ENCODE results near the gene SCGB2A2. TPM values are rescaled to one million over a fixed set of nuclear protein-coding genes. Genes with fewer than 3 reads are reported as not detected.

The SCGB2A2 gene
- polyA plus RNA-seq (2013, experiment 1 of 2; ENCODE audit: insufficient read length) = not detected
- polyA plus RNA-seq (2013, experiment 2 of 2; ENCODE audit: insufficient read length) = not detected

DNA sequence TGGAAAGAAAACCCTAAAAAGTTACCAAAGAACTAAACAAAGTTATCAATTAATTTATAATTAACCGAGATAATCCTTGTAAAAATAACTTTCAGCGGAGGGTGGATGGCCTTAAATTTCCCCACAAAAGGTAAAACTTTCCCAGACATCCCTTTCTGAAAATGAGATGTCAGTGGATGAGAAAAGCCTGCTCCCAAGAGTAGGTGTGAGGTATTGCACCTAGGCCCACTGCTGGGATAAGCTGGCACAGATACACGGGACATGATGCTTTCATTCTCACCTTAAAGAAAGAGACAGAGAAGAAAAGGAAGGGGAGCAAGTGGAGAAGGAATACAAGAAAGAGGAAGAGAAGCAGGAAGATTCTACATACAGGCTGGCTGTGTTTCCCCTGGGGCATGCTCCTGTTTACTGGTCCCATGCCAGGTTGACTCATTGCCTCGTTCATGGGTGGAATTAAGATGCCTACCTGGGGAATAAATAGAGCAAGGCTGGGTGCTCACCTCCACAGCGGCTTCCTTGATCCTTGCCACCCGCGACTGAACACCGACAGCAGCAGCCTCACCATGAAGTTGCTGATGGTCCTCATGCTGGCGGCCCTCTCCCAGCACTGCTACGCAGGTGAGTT, at the start of gene SCGB2A2:
Gene SCGB2A2, plus strand, starts transcription at position 505 of the 625 bp plus-strand sequence. Its CDS starts 59 bp downstream, at position 564.
- no peak for DNase-seq

DNA sequence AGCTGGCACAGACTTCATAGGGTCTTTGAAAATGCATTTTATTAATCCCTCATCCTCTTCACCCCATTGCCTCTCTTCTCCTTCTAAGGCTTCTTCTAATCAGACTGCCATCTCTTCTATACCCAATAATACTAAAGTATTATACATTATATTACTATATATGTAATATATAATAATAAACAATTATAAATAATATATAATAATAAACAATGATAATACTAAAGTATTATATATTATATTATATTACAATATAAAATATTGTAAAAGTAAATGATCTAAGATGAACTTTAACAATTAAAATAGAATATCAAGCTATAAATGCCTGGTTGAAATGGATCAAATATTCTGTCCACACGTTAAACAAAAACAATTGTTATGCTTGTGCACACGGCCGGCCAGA, 48.5 kb upstream of the SCGB2A2 start:
- no peak for DNase-seq

DNA sequence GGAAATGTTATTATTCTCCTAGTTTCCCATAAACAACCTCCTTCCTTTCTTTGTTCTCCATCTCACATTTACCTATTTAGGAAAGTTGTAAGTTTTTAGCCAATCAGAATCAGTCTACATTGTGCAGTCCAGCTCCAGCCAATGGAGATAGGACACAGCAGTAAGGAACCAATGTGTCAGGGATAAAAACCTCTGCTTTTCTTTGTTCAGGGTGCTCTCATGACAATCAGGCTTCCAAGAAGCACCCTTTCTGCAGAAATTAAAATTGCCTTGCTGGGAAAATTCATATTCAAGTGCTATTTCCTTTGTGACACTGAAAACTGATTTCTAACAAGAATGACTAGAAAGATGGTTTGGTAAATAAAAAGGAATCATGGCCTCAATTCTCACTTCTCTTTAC, 46.9 kb upstream of the SCGB2A2 start:
- DNase-seq = no peak

GRCh38 chr11:62233730-62234129, 36.2 kb upstream of the SCGB2A2 start:
- no peak for DNase-seq

- no peak for DNase-seq
These were observed 33.8 kb upstream of the SCGB2A2 start for GRCh38 chr11:62236187-62236586.

DNA sequence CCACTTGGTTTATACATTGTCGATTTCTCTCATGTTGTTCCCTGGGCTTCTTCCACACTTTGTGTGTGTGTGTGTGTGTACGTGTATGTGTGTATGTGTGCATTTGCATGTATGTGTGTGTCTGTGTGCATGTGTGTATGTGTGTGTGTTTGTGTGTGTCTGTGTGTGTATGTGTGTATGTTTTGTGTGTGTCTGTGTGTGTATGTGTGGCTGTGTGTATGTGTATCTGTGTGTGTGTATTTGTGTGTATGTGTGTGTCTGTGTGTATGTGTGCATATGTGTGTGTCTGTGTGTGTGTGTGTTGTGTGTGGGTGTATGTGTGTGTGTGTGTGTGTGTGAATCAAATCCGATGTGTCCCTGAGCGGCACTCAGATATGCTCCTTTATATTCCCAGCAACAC, 32.5 kb upstream of the SCGB2A2 start:
- DNase-seq = no peak

DNA sequence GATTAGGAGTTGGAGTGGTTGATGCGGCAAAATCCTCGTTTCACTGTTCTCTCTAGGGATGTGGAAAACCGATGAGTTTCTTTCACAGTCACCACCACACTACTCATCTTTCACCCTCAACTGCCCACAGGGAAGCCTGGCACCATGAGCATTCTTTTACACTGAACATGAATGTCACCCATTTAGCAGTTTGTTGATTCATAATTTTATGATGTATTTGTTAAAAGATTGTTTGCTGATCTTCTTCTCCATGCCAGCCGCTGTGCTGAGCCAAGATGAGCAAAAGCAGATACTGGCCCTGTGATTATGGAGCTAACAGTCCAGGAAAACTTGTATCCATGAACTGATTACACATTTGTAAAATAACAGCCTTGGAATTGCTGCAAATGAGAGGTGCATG, 31.8 kb upstream of the SCGB2A2 start:
- no peak for DNase-seq

GRCh38 chr11:62241095-62241494, 28.9 kb upstream of the SCGB2A2 start:
- no peak for DNase-seq

DNA sequence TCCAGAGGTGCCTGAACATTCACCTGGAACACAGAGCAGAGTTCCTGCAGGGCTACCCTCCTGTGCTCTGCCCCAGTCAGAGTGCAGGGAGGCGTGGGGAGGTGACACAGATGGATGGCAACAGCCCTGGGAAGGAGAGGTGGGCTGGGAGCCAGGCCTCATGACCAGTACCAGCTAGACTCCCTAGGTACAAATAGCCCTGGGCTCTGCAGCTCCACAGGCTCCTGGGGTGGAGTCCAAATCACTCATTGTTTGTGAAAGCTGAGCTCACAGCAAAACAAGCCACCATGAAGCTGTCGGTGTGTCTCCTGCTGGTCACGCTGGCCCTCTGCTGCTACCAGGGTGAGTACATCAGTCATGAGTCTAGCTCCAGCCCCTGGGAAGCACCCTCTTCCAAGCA, 27.9 kb upstream of the SCGB2A2 start, which contains the start of gene SCGB1D2:
Gene SCGB1D2, plus strand, starts transcription at position 219 of the 400 bp plus-strand sequence. Its CDS starts 69 bp downstream, at position 288.
- DNase-seq = no peak

- DNase-seq = peak; percentile 27
These were observed 24.6 kb upstream of the SCGB2A2 start for GRCh38 chr11:62245271-62245753.

- no peak for DNase-seq
These were observed 18.3 kb upstream of the SCGB2A2 start for GRCh38 chr11:62251698-62252097.

GRCh38 chr11:62253999-62254542, 15.9 kb upstream of the SCGB2A2 start:
- DNase-seq = no peak

DNA sequence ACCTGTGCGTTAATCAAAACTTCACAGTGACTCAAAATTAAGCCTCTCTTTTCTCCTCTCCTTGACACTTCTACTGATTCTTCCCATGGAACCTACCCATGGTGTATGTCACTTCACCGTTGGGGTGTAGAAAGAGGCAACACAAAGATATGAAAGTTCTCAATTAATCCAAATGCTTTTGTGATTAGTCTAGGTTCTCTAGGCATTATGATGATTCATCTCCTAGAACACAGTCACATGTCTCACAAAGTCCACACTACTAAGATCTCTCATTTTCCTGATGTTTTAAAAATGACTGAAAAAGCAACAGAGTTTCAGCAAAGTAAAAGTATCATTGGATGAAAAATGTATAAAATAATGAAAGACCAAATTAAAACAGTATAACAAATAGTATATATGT, 13.7 kb upstream of the SCGB2A2 start:
- no peak for DNase-seq

DNA sequence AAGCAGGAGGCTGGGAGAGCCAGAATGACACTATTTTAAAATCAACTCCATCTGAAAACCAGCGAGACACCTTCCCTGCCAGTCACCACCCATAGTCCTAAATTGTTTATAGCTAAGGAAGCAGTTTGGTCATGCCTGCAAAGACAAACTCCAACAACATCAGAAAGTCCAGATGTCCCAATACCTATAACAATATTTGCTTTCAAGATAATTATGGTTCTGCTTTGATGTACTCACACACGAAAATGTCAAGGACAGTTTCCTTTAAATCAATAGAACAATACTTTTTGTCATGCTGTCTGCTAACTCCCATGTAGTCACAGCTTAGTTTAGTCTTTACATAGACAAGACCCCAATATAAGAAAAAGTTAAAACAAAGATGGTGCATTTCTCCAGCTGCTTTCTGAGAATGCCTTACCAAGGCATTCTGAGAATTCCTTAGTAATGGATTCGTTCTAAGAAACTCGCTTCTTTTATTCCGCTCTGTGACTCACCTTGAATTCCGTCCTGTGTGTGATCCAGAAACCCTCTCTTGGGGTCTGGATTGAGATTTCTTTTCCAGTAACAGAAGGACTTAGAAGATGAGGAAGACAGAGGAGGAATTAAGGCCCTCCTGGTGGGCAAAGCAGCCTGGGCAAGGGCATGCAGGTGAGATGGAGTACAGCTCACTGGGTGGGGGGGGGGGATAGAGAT, 9.6 kb upstream of the SCGB2A2 start:
- no peak for DNase-seq

- DNase-seq = no peak
These were observed 6.0 kb upstream of the SCGB2A2 start for GRCh38 chr11:62264004-62264403.

DNA sequence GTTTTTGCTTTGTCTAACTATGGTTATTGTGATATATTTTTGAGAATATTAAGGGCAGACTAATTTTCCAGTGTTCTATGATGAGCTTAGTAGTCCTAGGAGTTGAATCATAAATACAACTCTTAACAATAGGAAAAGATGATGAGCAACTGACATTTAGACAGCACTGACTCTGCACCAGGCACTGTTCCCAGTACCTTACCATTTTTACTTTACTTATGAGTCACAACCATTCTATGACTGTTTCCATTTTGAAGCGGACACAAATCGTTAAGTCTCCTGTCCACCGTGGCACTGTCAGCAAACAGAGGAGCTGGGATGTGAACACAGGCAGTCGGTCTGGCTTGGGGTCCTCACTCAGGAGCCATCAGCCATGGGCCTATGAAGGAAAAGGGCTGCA, 3.4 kb upstream of the SCGB2A2 start:
- no peak for DNase-seq

DNA sequence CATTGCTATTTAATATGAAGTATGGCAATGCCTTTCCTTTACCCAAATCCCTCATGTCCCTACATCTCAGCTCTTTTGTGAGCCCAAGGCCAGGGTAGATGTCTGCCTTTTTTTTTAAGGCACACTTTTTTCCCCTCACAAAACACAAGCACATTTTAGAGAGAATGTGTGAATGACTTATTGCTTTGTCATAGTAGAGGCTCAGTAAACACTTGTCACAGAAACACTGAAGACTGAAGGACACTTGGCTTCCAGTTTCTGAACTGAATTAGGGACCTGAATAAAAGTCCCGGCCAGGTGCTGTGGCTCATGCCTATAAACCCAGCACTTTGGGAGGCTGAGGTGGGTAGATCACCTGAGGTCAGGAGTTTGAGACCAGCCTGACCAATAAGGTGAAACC, 2.9 kb upstream of the SCGB2A2 start:
- DNase-seq = no peak

DNA sequence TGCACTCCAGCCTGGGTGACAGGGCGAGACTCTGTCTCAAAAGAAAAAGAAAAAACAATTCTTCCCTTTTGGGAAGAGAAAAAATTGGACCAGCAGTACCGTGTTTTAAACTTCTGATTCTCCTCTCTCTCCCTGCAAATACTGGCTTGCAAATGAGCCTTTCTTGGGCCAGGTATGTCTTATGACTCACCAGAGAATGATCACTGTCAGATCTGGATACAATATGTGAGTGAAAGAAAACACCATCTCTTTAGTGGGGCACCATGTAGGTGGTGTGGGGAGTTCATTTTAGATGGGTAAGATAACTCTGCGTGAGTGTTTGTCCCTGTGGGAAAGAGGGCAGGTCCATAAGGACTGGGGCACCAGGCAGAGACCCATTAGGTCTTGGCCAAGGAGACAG, 2.4 kb upstream of the SCGB2A2 start:
- no peak for DNase-seq

- DNase-seq = no peak
These were observed 3.3 kb downstream of the SCGB2A2 start for GRCh38 chr11:62273284-62273683.

DNA sequence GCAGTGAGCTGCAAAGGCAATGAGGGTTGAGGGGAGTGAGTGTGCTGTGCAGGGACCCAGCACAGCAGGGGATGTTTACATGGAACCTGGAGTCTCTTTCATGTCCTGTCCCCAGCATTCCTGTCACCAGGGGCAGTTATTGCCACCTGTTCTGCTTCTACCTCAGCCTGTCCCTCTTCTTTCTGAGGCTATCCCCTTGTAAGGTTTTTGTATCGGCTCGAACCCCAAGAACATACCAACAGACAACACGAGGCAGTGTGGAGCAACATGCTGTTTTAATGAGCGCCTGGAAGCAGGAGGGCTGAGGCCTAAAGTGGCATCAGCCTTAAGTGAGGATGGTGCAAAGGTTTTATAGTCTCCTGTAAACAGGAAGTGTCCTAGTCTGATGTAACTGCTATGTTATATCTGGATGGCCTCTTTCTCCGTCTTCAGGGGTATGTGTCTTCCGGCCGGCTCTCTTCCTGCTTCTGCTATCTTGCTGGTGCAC, 3.9 kb downstream of the SCGB2A2 start:
- no peak for DNase-seq

DNA sequence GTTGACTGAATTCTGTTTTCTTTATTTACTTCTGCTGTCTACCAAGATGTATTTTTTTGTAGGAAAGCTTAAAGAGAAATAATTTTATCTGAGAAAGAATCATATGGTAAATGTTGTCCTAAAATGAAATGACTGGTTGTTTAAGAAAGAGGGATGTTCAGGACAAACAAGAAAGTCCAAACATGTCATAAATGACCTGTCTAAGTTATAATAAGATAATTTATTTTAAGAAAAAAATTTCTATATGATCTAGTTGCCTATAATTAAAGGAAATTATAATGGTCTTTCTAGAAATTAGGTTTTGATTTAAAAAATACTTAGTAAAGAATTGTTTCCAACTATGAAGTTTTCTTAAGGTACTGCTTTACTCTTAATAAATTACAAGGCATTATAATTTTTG, 10.5 kb downstream of the SCGB2A2 start:
- no peak for DNase-seq

- DNase-seq = peak; percentile 22
These were observed 25.5 kb downstream of the SCGB2A2 start for GRCh38 chr11:62295504-62295903.

DNA sequence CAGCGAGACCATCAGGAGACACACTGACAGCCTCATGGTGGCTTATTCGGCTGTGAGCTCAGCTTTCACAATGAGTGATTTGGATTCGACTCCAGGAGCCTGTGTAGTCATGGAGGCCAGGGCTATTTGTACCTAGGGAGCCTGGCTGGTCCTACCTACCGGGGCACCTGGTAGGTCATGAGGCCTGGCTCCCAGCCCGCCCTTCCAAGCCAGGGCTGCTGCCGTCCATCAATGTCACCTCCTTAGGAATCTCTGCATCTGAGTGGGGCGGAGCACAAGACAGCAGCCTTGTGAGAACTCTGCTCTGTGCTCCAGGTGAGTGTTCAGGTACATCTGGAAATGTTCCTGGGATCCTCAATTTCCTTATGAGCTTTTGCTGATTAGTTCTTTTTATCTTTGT, 29.0 kb downstream of the SCGB2A2 start, which contains the start of gene SCGB1D4:
Gene SCGB1D4, minus strand, starts transcription at position 101 of the 400 bp plus-strand sequence. Its CDS starts 65 bp downstream, at position 36.
- no peak for DNase-seq
